ENCODE results near the gene MAP3K14.

MAP3K14 gene

GRCh38 chr17:45287526-45288500 is 29.0 kb downstream of the MAP3K14 start:
- H3K27me3 ChIP-seq (ENCODE audit: insufficient read depth, low read length, poor library complexity), result no peaks in the 10 kb centered on the region
- no peak overlapping the region for H3K4me2 ChIP-seq (ENCODE audit: low read length)
- DNase-seq, result no peak
- H3K4me1 ChIP-seq (ENCODE audit: control insufficient read depth, low read depth, low read length), result no peaks in the 10 kb centered on the region
- no peak overlapping the region for H2BK15ac ChIP-seq (replicated peaks; ENCODE audit: low read depth)
- no peak overlapping the region for H3K4me3 ChIP-seq (ENCODE audit: low read length)
- H4K8ac ChIP-seq (ENCODE audit: low read depth, low read length), result no peak overlapping the region
- peaks cover 4% of the 10 kb centered on the region for H3K36me3 ChIP-seq (ENCODE audit: control insufficient read depth, insufficient read depth, low read length)
- H2BK5ac ChIP-seq (ENCODE audit: low read length), result no peak overlapping the region
- H3K79me2 ChIP-seq (ENCODE audit: control insufficient read depth, insufficient read depth, low read length), result no peaks in the 10 kb centered on the region
- WGBS (ENCODE audit: extremely low coverage, insufficient coverage, low lambda C conversion rate), result no CpG with 5 or more reads among the region's 10 CpGs
- peaks cover under 1% of the 10 kb centered on the region for H3K79me1 ChIP-seq (ENCODE audit: low read length)
- H2AK5ac ChIP-seq (ENCODE audit: low read length), result no peak overlapping the region
- no peak overlapping the region for H3K27ac ChIP-seq (ENCODE audit: low read depth, low read length)
- no peak overlapping the region for H3K23ac ChIP-seq (ENCODE audit: low read length)
- no peak overlapping the region for H3K4ac ChIP-seq (ENCODE audit: low read depth, low read length)
- no peak overlapping the region for H4K5ac ChIP-seq (ENCODE audit: low read length)
- H3K9ac ChIP-seq (ENCODE audit: low read length), result no peak overlapping the region
- no peak overlapping the region for H2BK120ac ChIP-seq (ENCODE audit: low read depth, low read length)
- no peak overlapping the region for H3K18ac ChIP-seq (ENCODE audit: low read length)
- no peak overlapping the region for H3K56ac ChIP-seq (ENCODE audit: low read length)

- Histone ChIP-seq H3K23ac (ENCODE audit: low read length) (no peak overlapping the region), H3K27ac (ENCODE audit: low read depth, low read length) (no peak overlapping the region), H2BK120ac (ENCODE audit: low read depth, low read length) (no peak overlapping the region), H3K27me3 (ENCODE audit: insufficient read depth, low read length, poor library complexity) (no peaks in the 10 kb centered on the region), H2BK5ac (ENCODE audit: low read length) (no peak overlapping the region), H3K79me1 (ENCODE audit: low read length) (no peaks in the 10 kb centered on the region), H3K4me2 (ENCODE audit: low read length) (no peak overlapping the region), H3K36me3 (ENCODE audit: control insufficient read depth, insufficient read depth, low read length) (peaks cover 4% of the 10 kb centered on the region), H3K4me3 (ENCODE audit: low read length) (no peak overlapping the region), H3K18ac (ENCODE audit: low read length) (no peak overlapping the region), H3K79me2 (ENCODE audit: control insufficient read depth, insufficient read depth, low read length) (no peaks in the 10 kb centered on the region), H3K9ac (ENCODE audit: low read length) (no peak overlapping the region), H3K4ac (ENCODE audit: low read depth, low read length) (no peak overlapping the region), H3K56ac (ENCODE audit: low read length) (no peak overlapping the region), H4K8ac (ENCODE audit: low read depth, low read length) (no peak overlapping the region), H4K5ac (ENCODE audit: low read length) (no peak overlapping the region), H2AK5ac (ENCODE audit: low read length) (no peak overlapping the region), H3K4me1 (ENCODE audit: control insufficient read depth, low read depth, low read length) (no peaks in the 10 kb centered on the region), H2BK15ac (replicated peaks; ENCODE audit: low read depth) (no peak overlapping the region)
- WGBS (ENCODE audit: extremely low coverage, insufficient coverage, low lambda C conversion rate), result no CpG with 5 or more reads among the region's 5 CpGs
- DNase-seq, result no peak
Observed at GRCh38 chr17:45286286-45286685, 30.5 kb downstream of the MAP3K14 start.

DNA sequence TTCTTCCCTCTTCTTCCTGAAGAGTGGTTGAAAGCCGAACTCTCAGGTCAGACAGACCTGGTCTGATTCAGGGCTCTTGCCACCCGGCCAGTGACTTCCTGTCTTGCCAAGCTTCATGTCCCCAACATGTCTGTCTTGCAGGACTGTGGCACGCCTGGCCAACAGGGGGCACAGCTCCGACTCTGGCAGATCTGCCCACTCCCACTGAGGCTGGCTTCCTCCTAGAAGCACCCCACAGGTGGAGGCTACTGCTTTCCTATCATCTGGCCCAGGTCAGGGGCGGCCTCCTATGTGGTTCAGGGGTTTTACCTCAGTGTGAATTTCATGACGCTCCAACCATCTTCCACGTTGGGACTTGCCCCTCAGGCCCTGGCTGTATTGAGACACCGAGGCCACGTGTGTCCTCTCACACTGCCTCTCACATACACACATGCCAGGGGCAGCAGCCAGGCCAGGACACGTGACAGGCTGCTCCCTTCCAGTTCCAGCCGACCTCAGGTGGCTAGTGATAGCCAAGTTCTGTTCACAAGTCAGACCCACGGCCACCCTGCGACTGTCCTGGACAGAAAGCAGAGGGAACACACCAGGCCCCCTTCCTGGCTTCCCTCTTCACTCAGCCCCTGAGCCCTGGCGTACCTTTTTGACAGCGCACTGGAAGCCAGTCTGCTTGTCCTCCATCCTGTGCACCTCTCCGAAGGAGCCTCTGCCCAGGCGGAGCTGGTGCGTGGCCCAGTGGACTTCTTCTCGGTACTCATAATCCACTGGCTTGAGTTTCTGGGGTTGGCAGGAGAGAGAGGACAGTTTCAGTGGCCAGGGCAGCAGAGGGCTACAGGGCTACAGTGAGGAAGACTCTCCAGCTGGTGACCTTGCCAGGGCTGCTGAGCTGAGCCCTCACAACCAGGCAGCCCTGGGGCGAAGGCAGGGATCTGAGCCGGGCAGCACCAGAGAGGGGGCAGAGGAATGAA is 32.4 kb downstream of the MAP3K14 start:
- Histone ChIP-seq H2BK15ac (replicated peaks; ENCODE audit: low read depth) (no peak overlapping the region), H3K79me1 (ENCODE audit: low read length) (no peaks in the 10 kb centered on the region), H3K4me1 (ENCODE audit: control insufficient read depth, low read depth, low read length) (no peaks in the 10 kb centered on the region), H3K23ac (ENCODE audit: low read length) (no peak overlapping the region), H3K4me3 (ENCODE audit: low read length) (no peak overlapping the region), H3K27me3 (ENCODE audit: insufficient read depth, low read length, poor library complexity) (no peaks in the 10 kb centered on the region), H3K56ac (ENCODE audit: low read length) (no peak overlapping the region), H3K4me2 (ENCODE audit: low read length) (no peak overlapping the region), H3K9ac (ENCODE audit: low read length) (no peak overlapping the region), H2BK5ac (ENCODE audit: low read length) (no peak overlapping the region), H2BK120ac (ENCODE audit: low read depth, low read length) (no peak overlapping the region), H3K27ac (ENCODE audit: low read depth, low read length) (no peak overlapping the region), H3K18ac (ENCODE audit: low read length) (no peak overlapping the region), H3K79me2 (ENCODE audit: control insufficient read depth, insufficient read depth, low read length) (no peaks in the 10 kb centered on the region), H2AK5ac (ENCODE audit: low read length) (no peak overlapping the region), H3K36me3 (ENCODE audit: control insufficient read depth, insufficient read depth, low read length) (peaks cover 3% of the 10 kb centered on the region), H4K8ac (ENCODE audit: low read depth, low read length) (no peak overlapping the region), H3K4ac (ENCODE audit: low read depth, low read length) (no peak overlapping the region), H4K5ac (ENCODE audit: low read length) (no peak overlapping the region)
- WGBS (ENCODE audit: extremely low coverage, insufficient coverage, low lambda C conversion rate), result no CpG with 5 or more reads among the region's 21 CpGs
- DNase-seq, result peak; percentile 28

- no peak overlapping the region for H2BK15ac ChIP-seq (replicated peaks; ENCODE audit: low read depth)
- no peak overlapping the region for H4K8ac ChIP-seq (ENCODE audit: low read depth, low read length)
- no peaks in the 10 kb centered on the region for H3K27me3 ChIP-seq (ENCODE audit: insufficient read depth, low read length, poor library complexity)
- no peak overlapping the region for H2BK120ac ChIP-seq (ENCODE audit: low read depth, low read length)
- no peak overlapping the region for H3K56ac ChIP-seq (ENCODE audit: low read length)
- no peak overlapping the region for H4K5ac ChIP-seq (ENCODE audit: low read length)
- H3K4me2 ChIP-seq (ENCODE audit: low read length), result no peak overlapping the region
- no peak overlapping the region for H2AK5ac ChIP-seq (ENCODE audit: low read length)
- no peak overlapping the region for H2BK5ac ChIP-seq (ENCODE audit: low read length)
- H3K4me1 ChIP-seq (ENCODE audit: control insufficient read depth, low read depth, low read length), result no peaks in the 10 kb centered on the region
- H3K4ac ChIP-seq (ENCODE audit: low read depth, low read length), result no peak overlapping the region
- H3K23ac ChIP-seq (ENCODE audit: low read length), result no peak overlapping the region
- no peaks in the 10 kb centered on the region for H3K79me1 ChIP-seq (ENCODE audit: low read length)
- H3K4me3 ChIP-seq (ENCODE audit: low read length), result no peak overlapping the region
- no peaks in the 10 kb centered on the region for H3K79me2 ChIP-seq (ENCODE audit: control insufficient read depth, insufficient read depth, low read length)
- DNase-seq, result no peak
- no peak overlapping the region for H3K27ac ChIP-seq (ENCODE audit: low read depth, low read length)
- WGBS (ENCODE audit: extremely low coverage, insufficient coverage, low lambda C conversion rate), result no CpG with 5 or more reads among the region's 10 CpGs
- H3K18ac ChIP-seq (ENCODE audit: low read length), result no peak overlapping the region
- H3K9ac ChIP-seq (ENCODE audit: low read length), result no peak overlapping the region
- peaks cover 3% of the 10 kb centered on the region for H3K36me3 ChIP-seq (ENCODE audit: control insufficient read depth, insufficient read depth, low read length)
Observed at GRCh38 chr17:45283711-45284110, 33.1 kb downstream of the MAP3K14 start.

DNA sequence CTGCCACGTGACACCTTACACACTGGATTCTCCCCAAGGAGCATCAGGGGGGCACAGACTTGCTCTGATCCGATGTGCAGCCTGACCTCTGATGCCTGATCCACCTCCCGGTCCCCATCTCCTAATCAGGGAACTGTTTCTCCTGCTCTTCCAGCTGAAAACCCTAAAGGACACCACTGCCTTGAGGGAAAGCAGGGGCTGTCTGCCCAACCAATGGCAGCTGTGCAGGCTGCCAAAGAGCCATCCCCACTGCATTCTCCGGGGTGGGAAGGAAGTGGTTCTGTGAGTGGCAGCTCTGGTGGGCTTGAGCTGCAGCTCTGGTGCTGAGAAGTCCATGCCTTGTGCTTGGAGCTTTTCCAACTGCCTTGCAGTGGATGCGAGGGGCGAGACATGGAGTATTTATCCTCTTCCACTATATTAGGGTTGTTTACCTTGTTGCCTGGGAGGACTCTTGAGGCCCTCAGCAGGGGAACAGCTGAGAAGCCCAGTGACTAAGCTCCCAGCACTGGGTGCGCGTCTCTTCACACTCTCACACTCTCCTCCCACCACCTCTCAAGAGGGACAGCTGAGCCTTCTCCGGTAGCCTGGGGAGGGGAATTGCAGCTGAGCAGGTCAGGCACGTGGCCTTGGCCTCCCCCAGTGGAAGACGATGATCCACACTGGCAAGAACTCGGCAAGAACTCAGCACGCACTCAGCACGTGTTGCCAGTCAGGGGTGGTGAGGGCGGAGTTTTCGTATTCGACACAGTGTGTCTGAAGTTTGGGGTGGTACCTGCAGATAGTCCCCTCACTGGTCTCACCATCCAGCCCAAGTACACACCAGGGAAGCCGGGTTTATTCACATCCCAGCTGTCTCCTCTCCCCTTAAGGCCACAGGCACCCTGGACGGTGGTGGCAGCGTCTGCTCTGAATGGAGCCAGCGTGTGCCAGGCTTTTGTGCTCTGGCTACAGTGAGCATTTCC is 33.9 kb downstream of the MAP3K14 start:
- H3K79me2 ChIP-seq (ENCODE audit: control insufficient read depth, insufficient read depth, low read length), result no peaks in the 10 kb centered on the region
- no peaks in the 10 kb centered on the region for H3K79me1 ChIP-seq (ENCODE audit: low read length)
- H3K27ac ChIP-seq (ENCODE audit: low read depth, low read length), result no peak overlapping the region
- peak overlapping the region; percentile 34 for H3K56ac ChIP-seq (ENCODE audit: low read length)
- H2BK120ac ChIP-seq (ENCODE audit: low read depth, low read length), result no peak overlapping the region
- no peak overlapping the region for H3K4me3 ChIP-seq (ENCODE audit: low read length)
- no peaks in the 10 kb centered on the region for H3K4me1 ChIP-seq (ENCODE audit: control insufficient read depth, low read depth, low read length)
- H3K9ac ChIP-seq (ENCODE audit: low read length), result no peak overlapping the region
- WGBS (ENCODE audit: extremely low coverage, insufficient coverage, low lambda C conversion rate), result no CpG with 5 or more reads among the region's 21 CpGs
- H4K5ac ChIP-seq (ENCODE audit: low read length), result no peak overlapping the region
- H3K23ac ChIP-seq (ENCODE audit: low read length), result peak overlapping the region; percentile 45
- no peak overlapping the region for H3K4me2 ChIP-seq (ENCODE audit: low read length)
- no peak overlapping the region for H4K8ac ChIP-seq (ENCODE audit: low read depth, low read length)
- no peak overlapping the region for H3K4ac ChIP-seq (ENCODE audit: low read depth, low read length)
- no peak overlapping the region for H2BK15ac ChIP-seq (replicated peaks; ENCODE audit: low read depth)
- H2AK5ac ChIP-seq (ENCODE audit: low read length), result no peak overlapping the region
- DNase-seq, result peak; percentile 51
- no peaks in the 10 kb centered on the region for H3K27me3 ChIP-seq (ENCODE audit: insufficient read depth, low read length, poor library complexity)
- no peak overlapping the region for H2BK5ac ChIP-seq (ENCODE audit: low read length)
- peaks cover 3% of the 10 kb centered on the region for H3K36me3 ChIP-seq (ENCODE audit: control insufficient read depth, insufficient read depth, low read length)
- H3K18ac ChIP-seq (ENCODE audit: low read length), result no peak overlapping the region

All from mesendoderm (in vitro differentiated cells).